HEK293 (cell line): ENCODE data around the gene ANKRD22.

ENCODE experiments used
- CTCF ChIA-PET: fragments of 350-600 bp; formaldehyde crosslinking; extraction: SDS; loops from one replicate; lab custom pipeline; 2021; ENCODE audit warnings: antibody characterized with exemption; lab: Yijun Ruan, JAX
- POLR2A ChIA-PET: fragments of 300-600 bp; formaldehyde crosslinking; extraction: SDS; loops from one replicate; lab custom pipeline; 2020; ENCODE audit warnings: antibody characterized with exemption, inconsistent platforms; lab: Yijun Ruan, JAX
- H3K27ac ChIP-seq: fragments of 200-500 bp; sonication (Bioruptor generic); 2 replicates; pipeline ENCODE4 v1.5.1; 2014; ENCODE audit warnings: low read depth, low read length, control low read depth, inconsistent platforms; ENCODE audit errors: extremely low read depth
- H3K36me3 ChIP-seq, 2 experiments: fragments of 200-500 bp in 1 of 2; sonication (Bioruptor generic) in 1 of 2; 1 replicate in 1 of 2; 2 replicates in 1 of 2; pipeline ENCODE4 v1.5.1; 2014 to 2017; ENCODE audit warnings: inconsistent platforms in 2 of 2, low read length in 2 of 2; ENCODE audit not compliant: control insufficient read depth in 2 of 2, insufficient read depth in 1 of 2
- H3K4me1 ChIP-seq: fragments of 200-500 bp; sonication (Bioruptor generic); 2 replicates; pipeline ENCODE4 v1.5.1; 2014; ENCODE audit warnings: mild to moderate bottlenecking, low read length, inconsistent platforms; ENCODE audit not compliant: control insufficient read depth, insufficient read depth
- H3K4me3 ChIP-seq: 2 replicates; pipeline ENCODE4 v1.5.1; 2011; ENCODE audit warnings: low read depth, mild to moderate bottlenecking, control low read depth, low read length, moderate library complexity
- H3K9me3 ChIP-seq: fragments of 200-500 bp; sonication (Bioruptor generic); 2 replicates; pipeline ENCODE4 v1.5.1; 2014; ENCODE audit warnings: low read depth, low read length, inconsistent platforms; ENCODE audit not compliant: control insufficient read depth, insufficient read depth
- CTCF ChIP-seq: fragments of 450-650 bp; formaldehyde crosslinking; IDR thresholded peaks from 2 replicates; pipeline ENCODE4 v1.5.1; 2016; ENCODE audit warnings: missing biosample characterization, missing genetic modification characterization
- GLI2 ChIP-seq: fragments of 450-650 bp; formaldehyde crosslinking; IDR thresholded peaks from 2 replicates; pipeline ENCODE4; 2017; ENCODE audit warnings: missing biosample characterization, missing genetic modification characterization, low read depth, borderline replicate concordance
- GLIS1 ChIP-seq: fragments of 450-650 bp; formaldehyde crosslinking; IDR thresholded peaks from 2 replicates; pipeline ENCODE4 v1.5.1; 2016; ENCODE audit warnings: missing biosample characterization, missing genetic modification characterization
- INSM2 ChIP-seq: fragments of 450-650 bp; formaldehyde crosslinking; IDR thresholded peaks from 2 replicates; pipeline ENCODE4 v1.5.1; 2016; ENCODE audit warnings: missing biosample characterization, missing genetic modification characterization
- KLF10 ChIP-seq: fragments of 450-650 bp; IDR thresholded peaks from 2 replicates; pipeline ENCODE4 v1.5.1; 2018; ENCODE audit warnings: missing biosample characterization, mild to moderate bottlenecking, missing genetic modification characterization
- PBX3 ChIP-seq: sonication (generic); formaldehyde crosslinking; IDR thresholded peaks from 2 replicates; pipeline ENCODE4 v1.8.1; 2022; ENCODE audit warnings: mild to moderate bottlenecking, moderate library complexity, missing genetic modification reagents
- ZBTB21 ChIP-seq: fragments of 450-650 bp; formaldehyde crosslinking; IDR thresholded peaks from 2 replicates; pipeline ENCODE4 v1.5.1; 2017; ENCODE audit warnings: missing biosample characterization, missing genetic modification characterization
- ZNF112 ChIP-seq: fragments of 450-650 bp; formaldehyde crosslinking; IDR thresholded peaks from 2 replicates; pipeline ENCODE4 v1.5.0; 2017; ENCODE audit warnings: missing biosample characterization, missing genetic modification characterization
- ZNF16 ChIP-seq: fragments of 450-650 bp; formaldehyde crosslinking; IDR thresholded peaks from 2 replicates; pipeline ENCODE4 v1.5.1; 2016; ENCODE audit warnings: low read depth, missing biosample characterization, missing genetic modification characterization
- ZNF214 ChIP-seq: fragments of 450-650 bp; formaldehyde crosslinking; IDR thresholded peaks from 2 replicates; pipeline ENCODE4 v1.5.1; 2017; ENCODE audit warnings: missing biosample characterization, mild to moderate bottlenecking, missing genetic modification characterization, borderline replicate concordance
- ZNF223 ChIP-seq: fragments of 450-650 bp; formaldehyde crosslinking; IDR thresholded peaks from 2 replicates; pipeline ENCODE4 v1.5.1; 2016; ENCODE audit warnings: missing biosample characterization, missing genetic modification characterization
- ZNF24 ChIP-seq: fragments of 450-650 bp; formaldehyde crosslinking; IDR thresholded peaks from 2 replicates; pipeline ENCODE4 v1.5.1; 2016; ENCODE audit warnings: missing biosample characterization, missing genetic modification characterization
- ZNF449 ChIP-seq: fragments of 450-650 bp; formaldehyde crosslinking; IDR thresholded peaks from 2 replicates; pipeline ENCODE4 v1.5.1; 2017; ENCODE audit warnings: missing biosample characterization, mild to moderate bottlenecking, missing genetic modification characterization, moderate library complexity
- ZNF610 ChIP-seq: fragments of 450-650 bp; formaldehyde crosslinking; IDR thresholded peaks from 2 replicates; pipeline ENCODE4 v1.5.1; 2016; ENCODE audit warnings: missing biosample characterization, missing genetic modification characterization, borderline replicate concordance
- ZNF629 ChIP-seq: fragments of 450-650 bp; formaldehyde crosslinking; IDR thresholded peaks from 2 replicates; pipeline ENCODE4 v1.5.1; 2017; ENCODE audit warnings: missing biosample characterization, missing genetic modification characterization
- ZNF776 ChIP-seq: fragments of 450-650 bp; formaldehyde crosslinking; IDR thresholded peaks from 2 replicates; pipeline ENCODE4 v1.5.0; 2017; ENCODE audit warnings: missing biosample characterization, missing genetic modification characterization, borderline replicate concordance
- ZNF777 ChIP-seq: fragments of 450-650 bp; formaldehyde crosslinking; IDR thresholded peaks from 2 replicates; pipeline ENCODE4 v1.5.1; 2017; ENCODE audit warnings: missing biosample characterization, missing genetic modification characterization, borderline replicate concordance
- ZNF792 ChIP-seq: fragments of 450-650 bp; formaldehyde crosslinking; IDR thresholded peaks from 2 replicates; pipeline ENCODE4 v1.5.1; 2016; ENCODE audit warnings: missing biosample characterization, missing genetic modification characterization

Gene ANKRD22

GRCh38 chr10:88802523-88803285 is 48.9 kb downstream of the ANKRD22 start, which contains the start of gene LIPM:
Gene LIPM, plus strand, starts transcription at chr10:88802730. Its CDS starts 167 bp downstream, at chr10:88802897.
- H3K36me3 ChIP-seq: no peaks in the 10 kb centered on the region
- H3K9me3 ChIP-seq: no peaks in the 10 kb centered on the region
- H3K27ac ChIP-seq: no peak within 1 kb of the TSS
- ChIA-PET CTCF (interaction anchor here (0.8 to 1.9 kb wide), 4 partner anchors 8 to 411 kb away, joined by 3 to 10 read pairs (median 4); no protein-coding TSS in a partner anchor), POLR2A (no interaction called here)
- no peak within 1 kb of the TSS for H3K4me3 ChIP-seq
- no peaks in the 10 kb centered on the region for H3K4me1 ChIP-seq
- TF ChIP-seq ZNF629 (tag by site-specific recombination) (no peak), ZNF214 (tag by site-specific recombination) (no peak), INSM2 (tag by site-specific recombination) (no peak), ZNF610 (tag by site-specific recombination) (no peak), ZNF112 (tag by site-specific recombination) (no peak), KLF10 (tag by site-specific recombination) (no peak), ZBTB21 (tag by site-specific recombination) (no peak), ZNF16 (tag by site-specific recombination) (no peak), GLI2 (tag by site-specific recombination) (no peak), ZNF792 (tag by site-specific recombination) (no peak), CTCF (tag by site-specific recombination) (no peak), ZNF449 (tag by site-specific recombination) (no peak), ZNF223 (no peak), ZNF24 (tag by site-specific recombination) (no peak), ZNF776 (tag by site-specific recombination) (no peak), PBX3 (CRISPR knock-in tag) (no peak), GLIS1 (tag by site-specific recombination) (no peak), ZNF777 (no peak)
- TF ChIP-seq, all 188 proteins: peak for 0
